NCI-H146 treated with DMSO at 0.1 percent for 48 hours (cell line): ENCODE data around the gene BOD1L1.

Source experiments
- DNase-seq: peaks from one replicate; lab custom pipeline; 2025; ENCODE audit not compliant: unreplicated experiment; lab: John Stamatoyannopoulos, UW

Gene BOD1L1

DNA sequence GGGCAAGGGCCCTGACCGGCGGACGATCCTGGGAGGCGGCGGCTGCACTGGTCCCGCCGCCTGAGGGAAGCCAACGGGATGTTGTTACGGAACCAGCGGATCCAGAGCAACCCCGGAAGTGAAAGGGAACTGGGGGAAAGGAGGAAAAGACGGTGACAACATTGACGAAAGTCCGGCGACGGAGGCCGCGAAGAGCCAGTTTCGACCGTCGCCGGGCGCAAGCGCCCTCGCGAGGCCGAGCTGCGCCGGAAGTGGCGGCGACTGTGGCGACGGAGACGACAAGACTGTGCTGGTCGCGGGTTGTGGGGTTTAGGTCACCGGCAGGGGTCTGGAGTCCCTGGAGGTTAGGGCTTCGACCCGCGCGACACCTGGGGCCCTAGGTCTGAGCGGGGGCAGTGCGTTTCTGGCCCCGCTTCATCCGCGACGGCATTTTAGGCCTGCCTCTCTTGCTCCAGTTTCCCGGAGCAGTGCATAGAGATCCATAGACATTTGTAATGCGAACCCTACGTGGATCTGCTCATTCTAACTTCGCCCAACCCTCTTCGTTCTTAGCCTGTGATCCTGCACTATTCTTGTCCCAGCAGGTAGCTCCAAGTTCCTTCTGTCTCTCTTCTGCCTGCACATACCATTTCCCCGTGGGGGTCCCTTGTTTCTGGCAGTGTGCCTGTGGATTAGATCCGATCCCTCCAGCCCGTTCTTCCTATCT is at the start of gene BOD1L1:
Gene BOD1L1 (minus strand): TSS at position 120 of the 706 bp plus-strand sequence. CDS start 138 bp downstream, outside the sequence.
- DNase-seq = peak; percentile 74

DNA sequence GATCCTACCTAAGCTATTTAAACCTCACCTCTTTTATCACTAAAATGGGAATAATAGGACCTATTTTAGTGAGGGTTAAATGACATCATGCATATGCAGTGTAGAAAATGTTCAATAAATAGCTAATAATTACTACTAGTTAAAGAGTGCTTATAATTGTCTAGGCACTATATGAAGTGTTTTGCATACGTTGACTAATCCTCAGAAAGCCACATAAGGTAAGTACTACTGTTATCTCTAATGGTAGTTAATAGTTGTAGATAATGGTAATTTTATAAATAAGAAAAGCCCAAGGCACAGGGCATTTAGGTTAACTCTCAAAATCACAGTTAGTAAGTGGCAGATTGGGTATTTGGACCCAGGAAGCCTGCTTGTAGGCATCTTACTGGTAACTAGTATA is 47.4 kb upstream of the BOD1L1 start:
- no peak for DNase-seq

DNA sequence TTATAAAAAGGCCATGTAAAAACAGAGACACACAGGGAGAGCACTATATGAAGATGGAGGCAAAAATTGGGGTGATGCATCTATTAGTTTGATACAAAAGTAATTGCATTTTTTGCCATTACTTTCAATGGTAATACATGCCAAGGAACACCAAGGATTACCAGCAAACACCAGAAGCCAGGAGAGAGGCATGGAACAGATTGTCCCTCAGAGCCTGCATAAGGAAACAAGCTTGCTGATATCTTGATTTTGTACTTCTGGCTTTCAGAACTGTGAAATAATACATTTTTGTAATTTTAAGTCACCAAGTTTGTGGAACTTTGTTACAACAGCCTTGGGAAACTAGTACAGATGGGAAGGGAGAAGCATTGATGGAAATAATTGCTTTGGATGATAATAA is 45.6 kb upstream of the BOD1L1 start:
- DNase-seq = no peak

DNA sequence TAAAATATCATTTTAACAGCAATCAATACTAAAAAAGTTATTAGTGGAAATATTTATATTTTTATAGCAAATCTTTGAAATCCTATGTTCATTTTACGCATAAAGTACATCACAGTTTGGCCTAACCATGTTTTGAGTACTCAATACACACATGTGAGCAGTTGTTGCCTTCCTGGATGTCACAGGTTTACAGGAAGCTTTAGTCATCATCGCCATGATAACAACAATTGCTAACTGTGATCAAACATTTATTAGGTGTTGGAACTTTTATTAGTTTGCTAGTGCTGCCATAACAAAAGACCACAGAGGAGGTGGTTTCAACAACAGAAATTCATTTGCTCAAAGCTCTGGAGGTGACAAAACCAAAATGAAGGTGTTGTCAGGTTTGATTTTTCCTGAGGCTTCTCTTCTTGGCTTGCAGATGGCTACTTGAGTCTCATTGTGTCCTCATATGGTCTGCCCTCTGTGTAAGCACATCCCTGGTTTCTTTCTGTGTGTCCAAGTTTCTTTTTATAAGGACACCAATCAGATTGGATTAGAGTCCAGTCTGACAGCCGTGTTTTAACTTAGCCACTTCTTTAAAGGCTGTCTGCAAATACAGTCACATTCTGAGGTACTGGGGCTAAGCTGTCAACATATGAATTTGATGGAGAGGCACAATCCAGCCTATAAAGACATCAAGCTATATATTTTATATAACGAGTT is 43.1 kb upstream of the BOD1L1 start:
- no peak for DNase-seq

DNA sequence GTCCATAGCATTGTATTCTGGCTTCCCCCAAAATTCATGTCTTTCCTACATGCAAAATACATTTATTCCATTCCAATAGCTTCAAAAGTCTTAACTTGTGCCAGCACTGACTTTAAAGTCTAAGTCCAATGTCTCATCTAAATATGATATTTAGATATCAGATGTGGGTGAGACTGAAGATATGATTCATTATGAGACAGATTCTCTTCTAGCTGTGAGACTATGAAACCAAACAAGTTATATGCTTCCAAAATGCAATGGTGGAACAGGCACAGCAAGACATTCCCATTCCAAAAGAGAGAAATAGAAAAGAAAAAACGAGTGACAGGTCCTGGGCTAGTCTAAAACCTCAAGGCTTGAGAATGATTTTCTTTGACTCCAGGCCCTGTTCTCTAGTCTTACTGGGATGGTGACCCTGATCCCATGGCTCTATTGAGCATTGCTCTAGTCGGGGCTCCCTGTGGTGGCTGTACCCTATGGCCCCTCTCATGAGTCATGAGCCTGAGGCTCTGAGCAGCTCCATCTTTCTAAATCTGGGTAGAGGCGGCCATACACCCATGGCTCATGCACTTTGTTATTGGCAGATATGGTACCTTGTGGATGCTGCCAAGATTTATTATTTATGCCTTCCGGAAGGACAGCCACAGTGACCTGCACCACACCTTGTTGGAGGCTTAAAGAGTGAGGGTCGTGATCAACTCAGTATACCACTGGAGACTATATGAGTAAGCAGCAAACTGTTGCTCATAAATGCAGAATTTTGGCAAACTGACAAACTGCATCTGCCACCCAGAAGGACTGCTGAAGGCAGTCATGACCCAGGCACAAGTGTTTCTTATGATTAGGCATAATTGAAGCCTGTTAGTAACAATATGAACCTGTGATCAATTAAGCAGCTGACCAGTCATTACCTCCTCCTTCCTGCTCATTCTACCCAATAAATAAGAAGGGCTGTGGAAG is 38.5 kb upstream of the BOD1L1 start:
- DNase-seq = no peak

DNA sequence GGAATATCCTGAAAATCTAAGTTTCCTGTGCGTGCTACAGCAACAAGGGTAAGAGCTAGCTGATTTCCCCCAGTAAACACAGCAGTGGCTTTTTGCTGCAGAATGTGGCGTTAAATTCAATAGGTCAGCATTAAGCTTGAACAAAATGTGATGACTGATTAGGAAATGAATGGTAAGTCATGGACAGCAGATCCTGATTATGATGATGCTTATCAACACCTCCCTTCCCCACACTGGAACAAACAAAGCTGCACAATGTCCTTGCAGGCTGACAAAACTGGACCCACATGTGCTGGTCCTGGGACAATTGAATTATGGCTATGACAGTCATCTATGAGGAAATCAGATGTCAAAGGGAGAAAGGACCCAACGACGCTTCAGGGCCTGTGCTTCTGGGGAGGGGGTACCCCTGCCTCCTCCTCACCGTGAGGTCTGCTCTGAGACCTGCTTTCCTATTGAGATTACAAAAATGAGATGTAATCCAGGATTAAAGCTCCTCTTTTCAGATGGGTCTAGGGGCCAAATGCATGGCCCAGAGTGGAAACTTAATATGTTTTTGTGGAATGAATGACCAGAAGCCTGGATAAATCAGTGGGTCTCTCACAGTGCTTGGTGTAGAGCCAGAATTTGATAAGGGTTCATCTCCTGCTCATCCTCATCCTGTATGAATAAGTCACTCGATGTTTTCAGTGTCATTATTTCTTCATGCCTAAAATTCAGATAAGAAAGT is 32.0 kb upstream of the BOD1L1 start:
- no peak for DNase-seq

DNA sequence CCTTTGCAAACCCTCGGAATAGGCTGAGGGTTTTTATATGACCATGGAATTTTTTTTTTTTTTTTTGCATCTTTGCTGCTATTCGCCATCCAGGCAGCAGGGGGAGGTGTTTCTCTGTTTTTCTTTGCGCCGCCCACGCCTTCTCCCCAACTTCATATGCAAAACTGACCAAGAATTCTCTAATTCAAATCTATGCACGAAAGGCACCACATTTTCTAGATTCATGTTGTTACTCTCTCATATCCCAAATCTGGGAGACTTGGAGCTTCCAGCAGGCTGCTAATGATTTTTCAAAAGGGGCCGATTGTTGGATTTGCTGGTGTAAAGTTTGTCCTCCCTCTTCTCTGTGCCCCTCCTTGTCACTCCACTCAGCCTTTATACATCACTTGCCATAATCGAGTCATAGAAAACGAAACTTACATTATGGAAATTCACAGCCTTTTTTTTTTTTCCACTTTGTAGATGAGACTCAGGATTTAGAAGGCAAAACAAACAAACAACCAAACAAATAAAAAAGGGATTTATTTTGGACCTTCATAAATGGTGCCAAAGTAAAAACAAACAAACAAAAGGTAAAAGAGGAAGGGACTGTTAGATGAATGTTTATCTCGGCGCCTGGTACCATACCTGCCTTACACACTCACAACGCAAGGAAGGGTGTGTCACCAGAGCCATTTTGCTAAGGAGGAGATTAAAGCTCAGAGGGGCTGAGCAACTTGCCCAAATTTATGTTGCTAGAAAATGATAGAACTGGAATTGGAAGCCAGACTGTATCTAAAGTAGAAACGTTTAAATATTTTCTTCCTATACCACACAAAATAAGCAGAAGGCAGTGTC is 29.3 kb upstream of the BOD1L1 start:
- DNase-seq = peak; percentile 33

DNA sequence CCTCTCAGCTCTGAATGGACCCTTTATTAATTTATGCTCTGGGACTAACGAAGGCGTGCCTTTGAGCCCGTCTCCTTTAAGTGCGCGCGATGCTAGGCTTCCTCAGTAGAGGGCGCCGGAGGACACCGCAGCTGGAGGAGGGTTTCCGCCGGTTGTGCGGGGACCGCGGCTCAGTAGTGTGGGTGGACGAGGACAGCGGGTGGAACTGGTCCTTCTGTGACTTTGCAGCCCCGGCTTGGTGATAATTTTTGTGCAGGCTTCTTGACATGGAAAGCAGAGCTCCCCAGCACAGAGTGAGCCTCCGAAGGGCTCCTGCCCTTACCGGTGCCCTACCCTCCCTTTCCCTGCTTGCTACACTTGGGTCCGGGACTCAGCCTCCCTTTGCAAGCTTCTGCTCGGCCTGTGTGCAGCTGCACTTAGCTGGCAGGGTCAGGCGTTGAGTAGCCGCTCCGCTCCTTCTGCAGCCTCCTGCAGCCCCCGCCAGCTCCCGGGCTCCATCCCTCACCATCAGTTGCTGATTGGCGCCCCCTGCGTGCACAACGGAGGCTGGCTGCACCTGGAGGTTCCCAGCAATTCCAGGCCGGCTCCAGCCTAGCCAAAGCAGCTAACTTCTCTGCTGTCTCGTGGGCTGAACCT is 26.8 kb upstream of the BOD1L1 start:
- DNase-seq = peak; percentile 45

DNA sequence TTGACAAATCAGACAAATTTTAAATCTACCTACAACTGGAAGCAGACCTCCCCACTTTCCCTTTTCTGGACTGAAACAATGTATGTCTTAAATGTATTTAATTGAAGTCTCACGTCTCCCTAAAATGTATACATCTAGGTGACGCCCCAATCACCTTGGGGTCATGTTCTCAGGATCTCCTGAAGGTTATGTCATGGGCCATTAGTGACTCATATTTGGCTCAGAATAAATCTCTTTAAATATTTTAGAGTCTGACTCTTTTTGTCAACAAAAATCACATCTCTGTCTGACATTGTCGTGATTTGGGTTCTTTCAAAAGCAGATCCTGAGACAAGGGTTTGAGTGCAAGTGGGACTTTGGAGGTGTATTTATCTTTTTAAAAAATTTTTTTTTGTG is 26.2 kb upstream of the BOD1L1 start:
- no peak for DNase-seq

DNA sequence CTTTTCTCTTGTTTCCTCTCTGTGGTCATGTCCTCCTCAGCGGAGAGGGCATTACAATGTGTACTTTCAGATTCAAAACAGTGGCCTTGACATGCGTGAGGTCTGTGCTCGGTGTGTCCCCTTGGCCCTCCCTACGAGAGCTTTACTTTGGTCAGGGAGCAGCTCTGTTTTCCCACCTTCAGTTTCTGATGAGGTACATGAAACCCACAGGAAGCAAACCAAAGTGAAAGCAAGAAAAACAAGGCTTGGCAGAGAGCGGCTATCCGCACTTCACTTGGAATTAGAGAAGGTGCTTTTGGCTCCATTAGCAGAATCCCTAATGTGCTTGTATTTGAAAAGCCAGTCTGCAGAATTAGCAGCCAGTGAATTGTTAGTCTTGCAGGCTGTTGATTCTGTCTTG is 19.5 kb upstream of the BOD1L1 start:
- DNase-seq = no peak

DNA sequence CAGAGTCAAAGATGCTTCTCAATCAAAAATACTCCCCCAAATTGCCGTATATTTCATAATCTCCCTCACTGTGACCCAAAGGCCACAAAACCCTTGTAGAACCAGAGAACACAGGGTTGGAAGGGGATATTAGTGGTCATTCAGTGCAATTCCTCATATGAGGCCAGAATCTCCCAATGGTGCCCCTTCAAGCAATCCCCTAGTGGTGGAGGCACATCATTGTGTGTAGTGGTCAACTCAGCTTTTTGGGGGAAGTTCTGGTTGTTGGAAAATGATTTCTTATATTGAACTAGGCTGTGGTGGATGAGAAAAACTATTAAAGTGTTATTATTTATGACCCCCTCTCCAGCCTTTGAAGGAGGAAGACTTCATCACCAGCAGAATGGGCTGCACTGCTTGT is 17.6 kb upstream of the BOD1L1 start:
- DNase-seq = no peak

DNA sequence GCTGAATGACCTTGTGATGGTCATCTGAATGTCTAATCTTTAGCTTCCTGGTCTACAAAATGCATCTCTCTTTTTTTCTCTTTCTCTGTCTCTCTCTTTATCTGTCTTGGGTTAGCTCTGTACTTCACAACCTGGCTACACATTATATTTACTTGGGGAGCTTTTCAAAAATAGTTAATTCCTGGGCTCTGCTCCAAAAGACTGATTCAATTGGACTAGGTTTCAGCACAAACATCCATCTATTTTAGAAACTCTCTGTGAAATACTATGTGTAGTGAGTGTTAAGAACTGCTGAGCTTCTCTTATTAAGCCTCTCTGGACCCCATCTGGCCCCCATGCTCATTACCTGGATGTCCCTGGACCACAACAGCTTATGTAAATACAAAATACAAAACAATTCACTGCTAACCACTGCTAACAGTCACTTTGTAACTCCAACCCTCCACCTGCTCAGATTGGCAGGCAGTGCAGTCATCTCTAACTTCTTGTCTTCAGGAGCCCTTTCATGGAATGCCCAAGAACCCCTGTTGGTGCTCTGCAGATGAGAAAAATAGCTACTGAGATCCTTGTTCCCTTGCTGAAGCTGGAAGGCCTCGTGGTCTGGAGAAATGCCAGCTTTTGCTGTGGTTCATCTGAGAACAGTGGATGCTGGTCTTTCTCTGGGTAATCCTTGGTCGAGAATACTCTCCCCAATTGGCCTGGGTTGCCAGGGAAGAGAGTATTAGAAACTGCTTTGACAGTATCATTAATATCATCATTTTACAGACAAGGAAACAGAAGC is 14.8 kb upstream of the BOD1L1 start:
- no peak for DNase-seq

DNA sequence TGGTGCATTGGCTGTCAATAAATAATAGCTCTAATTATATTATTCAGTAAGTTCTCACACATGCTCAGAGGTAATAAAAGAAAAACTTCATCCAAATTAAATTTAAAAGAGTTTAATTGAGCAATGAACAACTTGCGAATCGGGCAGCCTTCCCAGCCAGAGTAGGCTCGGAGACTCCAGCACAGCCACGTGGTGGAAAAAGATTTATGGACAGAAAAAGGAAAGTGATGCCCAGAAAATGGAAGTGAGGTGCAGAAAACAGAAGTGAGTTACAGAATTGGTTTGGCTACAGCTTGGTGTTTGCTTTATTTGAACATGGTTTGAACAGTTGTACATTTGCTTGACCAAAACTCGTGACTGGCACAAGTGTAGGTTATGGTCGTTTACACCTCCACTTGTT is 13.6 kb upstream of the BOD1L1 start:
- DNase-seq = no peak

DNA sequence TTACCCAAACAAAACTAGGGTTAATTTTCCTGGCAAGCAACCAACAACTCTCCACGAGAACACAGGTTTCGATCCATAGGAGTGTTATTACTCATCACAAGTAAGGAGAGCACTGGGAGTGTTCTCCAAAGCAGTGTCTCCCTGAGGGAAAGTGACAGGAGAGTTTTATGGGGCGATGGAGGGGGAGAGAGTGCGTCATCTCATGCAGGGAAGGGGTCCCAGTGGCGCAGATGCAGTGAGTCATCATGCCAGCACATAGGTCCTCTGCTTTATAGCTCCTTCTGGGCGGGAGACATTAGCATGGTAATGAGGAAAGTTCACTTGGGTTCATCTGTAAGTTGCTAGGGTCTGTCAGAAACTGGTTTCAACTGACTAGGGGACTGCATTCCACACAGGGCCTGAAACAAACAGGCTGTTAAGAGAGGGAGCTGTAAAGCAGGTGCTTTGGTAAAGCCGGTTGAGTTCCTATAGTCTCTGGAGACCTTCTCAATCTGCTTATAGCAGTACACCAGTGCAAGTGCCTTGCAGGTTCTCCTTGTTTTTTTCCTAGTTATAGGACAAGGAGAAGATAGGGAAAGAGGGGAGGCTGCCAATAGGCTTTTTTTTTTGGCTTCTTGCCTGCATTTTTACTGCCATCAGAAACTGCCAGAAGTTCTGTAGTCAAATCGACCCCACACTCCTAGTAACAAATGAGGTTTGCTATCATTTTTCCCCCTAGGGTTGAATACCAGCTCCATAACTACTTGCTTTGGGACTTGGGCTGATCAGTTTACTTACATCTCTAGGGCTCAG is 12.8 kb upstream of the BOD1L1 start:
- DNase-seq = no peak

DNA sequence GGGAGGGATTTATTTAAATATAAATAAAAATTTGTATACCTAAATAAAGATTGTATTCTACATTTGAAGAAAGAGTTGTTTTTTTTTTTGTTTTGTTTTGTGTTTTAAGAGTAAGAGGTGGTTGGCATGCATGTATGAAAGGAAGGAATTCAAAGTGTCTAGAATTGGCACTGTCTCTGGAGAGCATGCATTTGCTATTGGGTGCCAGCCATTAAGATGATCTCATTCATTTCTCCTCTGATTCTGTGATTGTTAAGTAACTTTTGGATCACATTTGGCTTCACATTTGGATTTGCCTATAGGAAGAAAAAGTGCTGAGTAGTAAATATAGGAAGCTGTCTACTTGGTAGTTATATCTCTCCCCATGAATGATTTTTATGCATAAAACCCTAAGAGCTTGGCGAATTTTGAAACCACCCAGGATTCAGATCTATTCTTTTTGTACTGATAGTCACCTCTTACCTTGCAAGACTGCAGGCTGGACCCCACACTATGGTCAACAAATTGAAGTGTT is 7.8 kb upstream of the BOD1L1 start:
- DNase-seq = no peak

DNA sequence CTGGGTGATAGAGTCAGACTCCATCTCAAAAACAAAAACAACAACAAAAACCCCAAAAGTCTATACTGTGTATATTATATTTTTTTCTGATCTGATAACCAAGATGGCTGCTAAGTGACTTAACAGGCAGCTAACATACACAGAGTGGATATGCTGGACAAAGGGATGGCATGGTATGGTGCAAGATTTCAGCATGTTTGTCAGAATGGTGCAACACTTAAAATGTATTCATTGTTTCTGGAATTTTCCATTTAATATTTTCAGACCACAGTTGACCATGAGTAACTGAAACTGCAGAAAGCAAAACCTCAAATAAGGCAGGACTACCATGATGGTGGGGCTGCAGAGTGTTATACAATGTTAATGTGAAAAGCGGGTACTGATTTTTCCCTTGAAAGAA is 6.1 kb upstream of the BOD1L1 start:
- no peak for DNase-seq

DNA sequence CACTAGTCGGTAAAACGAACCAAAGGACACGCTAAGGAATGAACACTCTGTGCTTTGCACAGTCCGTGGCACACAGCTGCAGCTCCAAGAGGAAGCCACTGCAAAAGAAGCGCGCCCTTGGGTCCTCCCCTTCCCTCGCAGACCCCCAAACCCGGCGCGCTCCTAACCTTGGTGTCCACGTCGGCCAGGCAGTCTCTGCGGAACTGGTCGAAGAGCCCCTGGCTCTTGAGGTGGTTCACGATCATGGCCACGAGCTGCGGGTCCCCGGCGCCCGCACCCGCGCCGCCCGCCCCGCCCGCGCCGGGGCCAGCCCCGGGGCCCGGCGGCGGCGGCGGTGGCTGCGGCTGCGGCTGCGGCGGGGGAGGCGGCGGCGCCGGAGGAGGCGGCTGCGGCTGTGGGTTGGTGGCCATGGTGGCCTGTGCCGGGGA is 333 bp downstream of the BOD1L1 start:
- no peak for DNase-seq
